GM18907 (cell line): ENCODE results near the gene CANX.

ENCODE experiments used
- ATAC-seq: cut with Tn5 transposase; IDR thresholded peaks from one replicate; pipeline ENCODE4 v1.9.1; 2021; ENCODE audit warnings: mild to moderate bottlenecking, moderate library complexity; ENCODE audit not compliant: unreplicated experiment

CANX gene

DNA sequence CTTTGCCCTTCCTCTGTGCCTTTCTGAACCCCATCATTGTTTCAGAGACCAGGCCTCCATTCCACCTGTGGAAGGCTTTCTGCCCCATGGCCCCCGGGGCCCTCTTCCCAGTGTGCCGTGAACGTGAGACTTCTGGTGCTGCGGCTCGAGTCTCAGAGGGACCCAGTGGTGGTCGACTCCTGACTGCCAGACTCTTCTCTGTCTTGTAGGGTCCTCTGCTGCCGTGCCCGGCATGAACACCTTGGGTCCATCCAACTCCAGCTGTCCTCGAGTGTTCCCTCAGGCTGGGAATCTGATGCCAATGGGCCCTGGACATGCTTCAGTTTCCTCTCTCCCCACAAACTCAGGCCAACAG lies 74.9 kb downstream of the CANX start:
- ATAC-seq, result no peak

GRCh38 chr5:179774442-179774841 lies 75.7 kb downstream of the CANX start:
- no peak for ATAC-seq

- ATAC-seq, result no peak
These were observed 77.7 kb downstream of the CANX start for GRCh38 chr5:179776411-179776938.

DNA sequence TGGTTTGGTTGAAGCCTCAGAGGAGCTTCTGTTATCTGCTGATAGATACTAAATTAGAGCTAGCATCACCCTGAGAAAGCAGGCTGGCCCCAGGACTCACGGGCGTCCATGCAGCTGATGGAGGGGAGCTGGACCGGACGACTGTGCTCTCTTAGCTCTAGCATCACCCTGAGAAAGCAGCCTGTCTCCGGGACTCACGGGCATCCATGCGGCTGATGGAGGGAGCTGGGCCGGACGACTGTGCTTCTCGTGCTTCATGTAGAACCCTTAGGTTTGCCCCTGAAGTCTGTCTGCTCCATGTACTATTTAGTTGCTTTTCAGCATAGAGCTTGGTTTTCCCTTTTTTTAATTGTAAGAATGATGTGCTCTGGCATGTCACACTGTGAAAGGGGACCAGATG lies 78.7 kb downstream of the CANX start:
- ATAC-seq, result no peak

DNA sequence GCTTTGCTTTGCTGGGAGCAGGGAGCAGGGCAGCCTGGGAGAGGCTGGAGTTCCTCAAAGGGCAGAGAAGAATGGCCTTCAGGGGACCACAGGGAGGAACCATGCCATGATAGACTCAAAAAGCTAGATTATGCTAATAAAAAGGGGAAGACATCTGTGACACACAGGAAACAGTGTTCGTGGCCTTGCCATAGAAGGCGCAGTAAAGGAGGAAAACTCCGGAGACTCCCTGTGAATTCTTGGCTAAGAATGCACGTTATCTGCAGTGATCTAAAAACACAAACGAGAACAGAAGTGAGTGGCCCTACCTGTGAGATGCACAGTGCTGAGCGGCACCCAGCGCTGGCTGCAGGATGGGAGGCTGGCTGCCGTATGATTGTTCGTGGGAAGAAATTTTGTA lies 79.1 kb downstream of the CANX start:
- ATAC-seq, result no peak

DNA sequence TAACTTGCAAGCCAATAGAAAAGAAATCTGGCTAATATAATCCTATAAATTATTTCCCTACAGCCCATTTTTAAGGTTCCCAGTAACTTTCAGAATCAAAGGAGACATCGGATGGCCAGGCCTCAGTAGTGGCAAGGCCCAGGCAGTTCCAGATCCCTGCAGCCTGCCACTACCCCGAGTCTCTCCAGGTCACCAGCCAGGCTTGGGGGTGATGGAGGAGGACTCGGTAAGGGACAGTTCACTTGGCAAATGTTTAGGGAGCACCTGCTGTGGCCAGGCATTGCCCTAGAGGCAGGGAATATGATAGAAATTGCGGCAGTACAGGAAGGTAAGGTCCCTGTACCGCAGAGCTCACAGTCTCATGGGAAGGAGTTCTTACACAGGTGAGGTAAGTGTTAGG lies 79.8 kb downstream of the CANX start:
- ATAC-seq, result no peak

DNA sequence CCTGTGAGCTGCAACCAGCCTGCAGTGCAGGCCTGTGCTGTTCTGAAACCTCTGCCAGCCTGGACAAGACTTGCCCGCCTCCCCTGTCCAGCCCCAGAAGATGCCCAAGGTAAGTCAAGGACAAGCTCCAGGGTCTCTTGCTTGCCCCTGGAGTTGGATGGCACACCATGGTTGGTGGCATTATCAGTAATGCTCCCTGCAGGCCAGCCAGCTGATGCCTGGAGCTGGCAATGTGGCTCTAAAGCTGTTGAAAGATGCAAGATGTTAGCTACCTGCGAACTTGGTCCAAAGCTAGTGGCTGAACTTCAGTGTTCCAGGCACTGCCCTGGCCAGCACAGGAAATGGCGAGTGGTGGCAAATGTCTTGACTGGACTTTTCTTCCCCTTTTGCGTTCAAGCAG lies 81.1 kb downstream of the CANX start:
- no peak for ATAC-seq

DNA sequence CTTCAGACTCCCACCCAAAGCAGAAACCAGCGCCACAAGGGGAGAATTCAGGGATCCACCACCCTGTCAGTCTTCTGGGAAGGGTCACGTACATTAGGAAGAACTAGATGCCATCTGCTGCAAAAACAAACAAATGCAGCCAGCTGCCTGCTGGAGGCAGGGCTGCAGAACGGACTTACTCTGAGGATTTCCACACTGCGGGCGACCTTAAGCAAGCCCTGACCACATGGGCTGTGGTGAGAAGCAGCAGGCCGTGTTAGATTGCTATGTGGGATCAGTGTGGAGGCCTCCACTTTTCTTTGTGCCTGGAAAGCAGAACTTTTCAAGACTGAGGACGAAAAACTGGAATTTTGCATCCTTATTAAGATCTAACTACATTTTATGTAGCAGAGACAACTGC lies 81.6 kb downstream of the CANX start:
- ATAC-seq, result no peak
